GM19467 (cell line): ENCODE data around the gene TMEM14A.
"Not testable (repeated sequence)": the region's sequence is repeated elsewhere in the genome, so short reads cannot be mapped to it uniquely, and the experiment has no call there.

Experiments
- ATAC-seq: cut with Tn5 transposase; IDR thresholded peaks from one replicate; pipeline ENCODE4 v1.9.1; 2021; ENCODE audit warnings: mild to moderate bottlenecking, moderate library complexity; ENCODE audit not compliant: unreplicated experiment

Gene TMEM14A

DNA sequence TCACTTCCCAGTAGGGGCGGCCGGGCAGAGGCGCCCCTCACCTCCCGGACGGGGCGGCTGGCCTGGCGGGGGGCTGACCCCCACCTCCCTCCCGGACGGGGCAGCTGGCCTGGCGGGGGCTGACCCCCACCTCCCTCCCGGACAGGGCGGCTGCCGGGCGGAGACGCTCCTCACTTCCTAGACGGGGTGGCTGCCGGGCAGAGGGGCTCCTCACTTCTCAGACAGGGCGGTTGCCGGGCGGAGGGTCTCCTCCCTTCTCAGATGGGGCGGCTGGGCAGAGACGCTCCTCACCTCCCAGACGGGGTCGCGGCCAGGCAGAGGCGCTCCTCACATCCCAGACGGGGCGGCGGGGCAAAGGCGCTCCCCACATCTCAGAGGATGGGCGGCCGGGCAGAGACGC lies 15.0 kb upstream of the TMEM14A start:
- not testable (repeated sequence) for ATAC-seq

- ATAC-seq: no peak
Measured at GRCh38 chr6:52657870-52658269, 13.0 kb upstream of the TMEM14A start.

DNA sequence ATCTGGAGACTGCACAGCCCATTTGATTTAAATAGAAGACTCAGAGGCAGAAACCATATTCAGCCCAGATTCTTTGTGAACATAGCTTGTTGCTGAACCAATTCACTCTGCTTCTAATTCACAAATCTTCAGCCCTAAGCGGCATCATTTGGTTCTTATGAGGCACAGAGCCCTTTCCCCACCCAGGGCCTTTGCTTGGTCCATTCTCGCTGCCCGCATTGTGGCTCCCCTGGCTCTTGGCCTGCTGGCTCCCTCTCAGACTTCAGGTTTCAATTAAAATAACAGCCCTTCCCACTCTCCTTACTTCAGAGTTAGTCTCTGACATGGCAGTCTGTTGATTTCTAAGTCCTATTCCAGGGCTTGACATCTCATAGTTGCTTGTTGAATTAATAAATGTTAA lies 9.4 kb upstream of the TMEM14A start:
- ATAC-seq: no peak

GRCh38 chr6:52662031-52662430 lies 8.9 kb upstream of the TMEM14A start:
- no peak for ATAC-seq

DNA sequence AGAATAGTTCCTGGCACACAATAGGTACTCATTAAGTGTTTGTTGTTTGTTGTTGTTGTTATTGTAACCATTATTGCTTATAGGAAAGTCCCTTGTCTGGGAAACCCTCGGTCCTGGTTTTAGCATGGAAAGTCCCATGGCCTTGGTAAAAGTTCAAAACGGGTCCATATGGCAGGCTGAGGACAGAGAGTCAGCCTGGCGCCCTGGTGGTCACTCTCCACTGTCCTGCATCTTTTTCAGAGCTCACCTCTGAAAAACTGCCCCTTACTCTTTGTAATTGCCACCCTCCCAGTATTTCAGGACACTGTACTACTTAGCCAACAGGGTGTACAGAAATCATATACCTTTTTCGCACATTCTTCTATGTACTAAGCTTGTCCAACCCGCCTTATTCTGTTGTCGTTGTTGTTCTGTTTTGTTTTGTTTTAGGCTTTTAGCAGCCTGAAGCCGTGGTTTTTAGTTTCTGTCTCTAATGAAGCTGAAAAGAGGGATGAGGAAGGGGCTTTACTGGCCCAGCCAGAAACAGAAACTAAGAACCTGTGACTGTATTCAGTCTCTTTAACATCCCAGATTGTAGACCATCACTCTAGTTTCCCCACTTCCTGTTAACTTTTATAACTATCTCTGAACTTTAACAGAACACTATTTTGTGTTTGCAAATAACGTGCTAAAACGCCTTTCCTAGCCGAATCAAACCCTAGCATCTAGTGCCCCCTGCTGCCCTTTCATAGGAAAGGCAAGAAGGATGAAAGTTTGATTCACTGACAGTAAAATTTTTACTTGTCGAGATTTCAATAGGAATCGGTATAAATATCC lies 7.6 kb upstream of the TMEM14A start:
- no peak for ATAC-seq

GRCh38 chr6:52663936-52664185 lies 7.1 kb upstream of the TMEM14A start:
- no peak for ATAC-seq

GRCh38 chr6:52664186-52664990 lies 6.5 kb upstream of the TMEM14A start:
- ATAC-seq: peak; percentile 91

GRCh38 chr6:52664991-52665686 lies 5.8 kb upstream of the TMEM14A start:
- no peak for ATAC-seq

GRCh38 chr6:52666071-52666470 lies 4.8 kb upstream of the TMEM14A start:
- ATAC-seq: no peak

GRCh38 chr6:52666523-52666922 lies 4.4 kb upstream of the TMEM14A start:
- ATAC-seq: no peak

GRCh38 chr6:52667572-52667971 lies 3.3 kb upstream of the TMEM14A start:
- ATAC-seq: no peak

DNA sequence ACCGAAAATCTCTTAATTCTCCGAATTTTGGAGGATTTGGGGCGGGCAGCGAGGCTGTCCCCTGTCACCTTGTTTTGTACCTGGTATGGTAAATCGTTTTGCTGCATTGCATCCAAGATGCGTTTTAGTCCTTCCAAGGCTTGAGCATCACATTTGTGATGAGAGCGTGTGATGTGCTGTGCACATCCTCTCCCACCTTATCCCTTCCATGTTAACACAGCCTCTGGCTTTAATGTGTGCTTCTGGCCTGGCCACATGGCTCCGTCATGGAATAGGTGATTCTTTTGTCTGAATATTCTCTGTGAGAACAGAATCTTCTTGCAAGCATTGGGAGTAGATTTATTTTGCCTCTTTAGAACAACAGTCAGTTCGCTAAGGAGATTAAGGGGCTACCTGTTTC lies 763 bp downstream of the TMEM14A start:
- no peak for ATAC-seq

DNA sequence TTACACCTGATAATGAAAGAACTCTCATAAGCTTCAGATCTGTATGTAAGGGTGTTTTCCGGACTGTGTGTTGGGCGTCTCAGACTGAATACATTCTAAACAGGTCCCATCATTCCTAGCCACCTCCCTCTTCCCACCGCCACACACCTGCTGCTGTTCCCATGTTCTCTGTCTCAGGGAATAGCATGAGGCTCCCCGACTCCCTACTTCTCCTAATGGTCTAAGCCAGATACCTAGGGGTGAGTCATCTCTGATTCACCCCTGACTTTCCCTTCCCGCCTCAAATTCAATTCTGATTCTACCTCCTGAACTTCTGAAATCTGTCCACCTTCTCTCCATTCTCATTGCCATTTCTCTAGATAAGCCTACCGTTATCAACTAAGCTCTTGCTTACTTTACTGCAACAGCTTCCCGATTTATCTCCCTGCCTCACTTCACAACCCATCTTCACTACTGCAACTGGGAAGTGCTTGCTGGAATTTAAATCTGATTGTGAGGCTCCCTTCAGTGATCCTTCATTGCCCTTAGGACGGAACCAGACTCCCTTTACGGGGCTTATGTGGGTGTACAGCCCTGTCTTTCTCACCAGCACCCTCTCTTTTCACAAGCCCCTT lies 1.6 kb downstream of the TMEM14A start:
- ATAC-seq: no peak

GRCh38 chr6:52674666-52675065 lies 3.8 kb downstream of the TMEM14A start:
- ATAC-seq: no peak

DNA sequence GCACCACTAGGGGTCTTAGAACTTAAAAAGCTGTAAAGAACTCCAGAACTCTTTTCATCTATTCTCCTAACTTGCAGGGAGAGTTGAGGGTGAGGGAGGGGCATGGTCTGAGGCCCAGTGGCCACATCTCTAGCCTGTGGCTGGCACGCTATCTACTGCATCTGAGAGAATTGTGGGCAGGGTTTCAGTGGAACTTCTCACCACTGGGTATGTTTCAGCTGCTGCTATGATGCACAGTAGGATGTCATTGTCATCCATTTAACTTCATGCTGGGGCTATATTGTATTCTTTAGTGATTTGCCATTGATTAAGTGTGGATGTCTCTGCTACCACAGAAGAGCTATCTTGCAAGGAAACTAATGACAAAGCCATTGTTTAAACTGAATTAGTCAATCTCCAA lies 4.5 kb downstream of the TMEM14A start:
- no peak for ATAC-seq

DNA sequence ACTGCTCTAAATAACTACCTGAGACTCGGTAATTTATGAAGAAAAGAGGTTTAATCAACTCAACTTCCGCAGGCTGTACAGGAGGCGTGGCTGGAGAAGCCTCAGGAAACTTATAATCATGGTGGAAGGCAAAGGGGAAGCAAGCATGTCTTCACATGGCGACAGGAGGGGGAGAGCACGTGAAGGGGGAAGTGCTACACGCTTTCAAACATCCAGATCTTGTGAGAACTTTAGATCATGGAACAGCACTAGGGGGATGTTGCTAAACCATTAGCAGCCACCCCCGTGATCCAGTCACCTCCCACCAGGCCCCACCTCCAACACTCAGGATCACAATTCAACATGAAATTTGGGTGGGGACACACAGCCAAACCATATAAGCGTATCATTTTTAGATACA lies 5.7 kb downstream of the TMEM14A start:
- not testable (repeated sequence) for ATAC-seq

- ATAC-seq: no peak
Measured at GRCh38 chr6:52681416-52681815, 10.5 kb downstream of the TMEM14A start.

- no peak for ATAC-seq
Measured at GRCh38 chr6:52686878-52687699, 16.2 kb downstream of the TMEM14A start.

- ATAC-seq: no peak
Measured at GRCh38 chr6:52689857-52690256, 18.9 kb downstream of the TMEM14A start.

DNA sequence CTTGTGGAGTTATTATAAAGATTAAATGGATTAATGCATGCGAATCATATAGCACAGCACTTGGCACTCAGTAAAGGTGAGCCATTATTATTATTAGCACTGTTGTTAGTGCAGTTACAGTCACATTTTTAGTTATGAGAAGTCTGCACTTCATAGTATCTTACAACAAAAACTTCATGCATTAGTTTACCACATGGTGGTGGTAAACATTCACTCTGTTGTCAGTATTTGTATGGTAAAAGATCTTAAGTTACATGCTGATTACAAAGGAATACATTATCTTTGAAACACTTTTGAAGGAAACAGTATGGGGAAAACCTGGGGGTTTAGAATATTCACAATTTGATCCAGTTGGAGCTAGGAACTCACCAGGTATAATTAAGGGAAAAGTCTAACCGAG lies 20.8 kb downstream of the TMEM14A start:
- ATAC-seq: no peak

GRCh38 chr6:52693773-52694172 lies 22.9 kb downstream of the TMEM14A start:
- ATAC-seq: no peak
